ENCODE results near the gene AKNAD1. TPM values are rescaled to one million over a fixed set of nuclear protein-coding genes. Genes with fewer than 3 reads are reported as not detected.

The AKNAD1 gene
- total and polyA plus RNA-seq, 10 of the 15 experiments (the other 5 are each of a cell fraction or from before 2014, with no cell fraction given) = 0.05 to 0.13 (median 0.10) TPM; not detected in 7

DNA sequence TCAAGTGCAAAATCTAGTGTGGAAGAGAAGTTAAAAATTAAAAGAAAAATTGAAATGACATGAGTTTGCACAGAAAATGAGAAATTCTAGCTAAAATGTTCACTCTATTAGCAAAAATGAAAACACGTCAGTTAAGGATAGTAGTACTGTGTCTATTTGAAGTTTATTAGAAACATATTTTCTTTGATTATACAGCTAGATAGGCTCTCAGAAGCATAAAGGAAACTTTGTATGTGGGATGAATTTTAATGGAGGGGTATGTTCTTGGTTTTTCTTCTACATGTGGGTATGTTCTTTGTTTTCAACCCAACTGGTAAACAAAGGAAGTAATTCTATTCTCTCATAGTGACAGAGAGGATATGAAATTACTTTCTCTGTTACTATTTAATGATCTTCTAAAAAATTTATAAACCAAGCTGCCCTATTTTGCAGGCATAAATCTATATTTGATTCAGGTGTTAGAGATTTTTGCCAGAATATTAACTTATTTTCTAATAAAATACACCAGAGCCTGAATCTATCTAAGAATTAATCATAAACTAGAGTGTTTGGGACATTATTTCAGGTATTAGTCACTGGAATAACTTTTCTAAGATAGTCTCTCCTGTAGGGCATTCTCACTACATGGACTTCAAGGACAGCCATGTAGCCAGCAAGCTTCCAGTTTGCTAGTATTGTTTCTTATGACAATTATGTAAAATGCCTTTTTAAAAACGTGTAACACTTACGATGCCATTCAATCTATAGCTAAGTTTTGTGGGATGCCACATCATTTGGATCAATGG lies 35.7 kb upstream of the AKNAD1 start:
- Histone ChIP-seq H3K79me2 (ENCODE audit: control insufficient read depth, insufficient read depth, low read length) (no peaks in the 10 kb centered on the region), H3K4me1 (ENCODE audit: control insufficient read depth, insufficient read depth, low read length) (no peaks in the 10 kb centered on the region), H4K20me1 (ENCODE audit: control insufficient read depth, insufficient read depth) (no peaks in the 10 kb centered on the region), H3K27me3 (replicated peaks in 1 of 2; ENCODE audit: control insufficient read depth in 2 of 2, insufficient read depth in 2 of 2, low read length in 1 of 2) (no peaks in the 10 kb centered on the region), H3K4me3 (no peak overlapping the region), H3K36me3 (ENCODE audit: control insufficient read depth in 2 of 2, insufficient read depth in 2 of 2, low read length in 1 of 2) (no peaks in the 10 kb centered on the region), H3K4me2 (ENCODE audit: control insufficient read depth, insufficient read depth) (no peak overlapping the region), H3K9ac (ENCODE audit: control insufficient read depth, insufficient read depth, low read length) (no peak overlapping the region), H3K9me3 (replicated peaks; ENCODE audit: control insufficient read depth, insufficient read depth, low read length) (no peaks in the 10 kb centered on the region), H3K27ac (ENCODE audit: control insufficient read depth, insufficient read depth) (no peak overlapping the region), H2AFZ (ENCODE audit: control insufficient read depth, low read depth, low read length) (no peak overlapping the region)
- WGBS (ENCODE audit: insufficient coverage, insufficient replicate concordance, low lambda C conversion rate, missing lambda C conversion rate) = 97% methylated on average over 3 of the region's 3 CpGs
- intact Hi-C loops (cut with micrococcal nuclease; ENCODE audit: unreplicated experiment) = no loop called here
- BruUV-seq (replicated peaks) = no TSS peak
- ChIA-PET CTCF (interaction anchor here (1.1 to 2.8 kb wide), 6 partner anchors 9 to 65 kb away, joined by 3 to 24 read pairs (median 6); no protein-coding TSS in a partner anchor), SMC1A (ENCODE audit: uncharacterized antibody, unreplicated experiment) (interaction anchor here (0.6 to 2.4 kb wide), 6 partner anchors 9 to 195 kb away, joined by 3 to 6 read pairs (median 4); no protein-coding TSS in a partner anchor), RAD21 (ENCODE audit: unreplicated experiment) (interaction anchor here (1.8 kb wide), 1 partner anchor 64 kb away, joined by 5 read pairs; no protein-coding TSS in a partner anchor), POLR2A (interaction anchor here (0.6 kb wide), 1 partner anchor 124 kb away, joined by 3 read pairs; no protein-coding TSS in a partner anchor)
- in situ Hi-C loops (cut with MboI) = loop anchor here (10.0 kb wide), 1 partner anchor 58 kb away; no protein-coding TSS in a partner anchor
- no peak for DNase-seq (ENCODE audit: low read depth, low spot score)
- peak; percentile 87 for FAIRE-seq
- no peak for ATAC-seq
- TF ChIP-seq, protein P1, sequence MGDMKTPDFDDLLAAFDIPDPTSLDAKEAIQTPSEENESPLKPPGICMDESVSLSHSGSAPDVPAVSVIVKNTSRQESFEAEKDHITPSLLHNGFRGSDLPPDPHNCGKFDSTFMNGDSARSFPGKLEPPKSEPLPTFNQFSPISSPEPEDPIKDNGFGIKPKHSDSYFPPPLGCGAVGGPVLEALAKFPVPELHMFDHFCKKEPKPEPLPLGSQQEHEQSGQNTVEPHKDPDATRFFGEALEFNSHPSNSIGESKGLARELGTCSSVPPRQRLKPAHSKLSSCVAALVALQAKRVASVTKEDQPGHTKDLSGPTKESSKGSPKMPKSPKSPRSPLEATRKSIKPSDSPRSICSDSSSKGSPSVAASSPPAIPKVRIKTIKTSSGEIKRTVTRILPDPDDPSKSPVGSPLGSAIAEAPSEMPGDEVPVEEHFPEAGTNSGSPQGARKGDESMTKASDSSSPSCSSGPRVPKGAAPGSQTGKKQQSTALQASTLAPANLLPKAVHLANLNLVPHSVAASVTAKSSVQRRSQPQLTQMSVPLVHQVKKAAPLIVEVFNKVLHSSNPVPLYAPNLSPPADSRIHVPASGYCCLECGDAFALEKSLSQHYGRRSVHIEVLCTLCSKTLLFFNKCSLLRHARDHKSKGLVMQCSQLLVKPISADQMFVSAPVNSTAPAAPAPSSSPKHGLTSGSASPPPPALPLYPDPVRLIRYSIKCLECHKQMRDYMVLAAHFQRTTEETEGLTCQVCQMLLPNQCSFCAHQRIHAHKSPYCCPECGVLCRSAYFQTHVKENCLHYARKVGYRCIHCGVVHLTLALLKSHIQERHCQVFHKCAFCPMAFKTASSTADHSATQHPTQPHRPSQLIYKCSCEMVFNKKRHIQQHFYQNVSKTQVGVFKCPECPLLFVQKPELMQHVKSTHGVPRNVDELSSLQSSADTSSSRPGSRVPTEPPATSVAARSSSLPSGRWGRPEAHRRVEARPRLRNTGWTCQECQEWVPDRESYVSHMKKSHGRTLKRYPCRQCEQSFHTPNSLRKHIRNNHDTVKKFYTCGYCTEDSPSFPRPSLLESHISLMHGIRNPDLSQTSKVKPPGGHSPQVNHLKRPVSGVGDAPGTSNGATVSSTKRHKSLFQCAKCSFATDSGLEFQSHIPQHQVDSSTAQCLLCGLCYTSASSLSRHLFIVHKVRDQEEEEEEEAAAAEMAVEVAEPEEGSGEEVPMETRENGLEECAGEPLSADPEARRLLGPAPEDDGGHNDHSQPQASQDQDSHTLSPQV (IDR thresholded peaks at IDR 0.05) = no peak
- TF ChIP-seq ASH2L (IDR thresholded peaks at IDR 0.05; ENCODE audit: borderline replicate concordance, low read depth) = no peak
- TF ChIP-seq SMAD1 (IDR thresholded peaks at IDR 0.05; ENCODE audit: low read depth, partially characterized antibody) = no peak
- TF ChIP-seq, protein P2, sequence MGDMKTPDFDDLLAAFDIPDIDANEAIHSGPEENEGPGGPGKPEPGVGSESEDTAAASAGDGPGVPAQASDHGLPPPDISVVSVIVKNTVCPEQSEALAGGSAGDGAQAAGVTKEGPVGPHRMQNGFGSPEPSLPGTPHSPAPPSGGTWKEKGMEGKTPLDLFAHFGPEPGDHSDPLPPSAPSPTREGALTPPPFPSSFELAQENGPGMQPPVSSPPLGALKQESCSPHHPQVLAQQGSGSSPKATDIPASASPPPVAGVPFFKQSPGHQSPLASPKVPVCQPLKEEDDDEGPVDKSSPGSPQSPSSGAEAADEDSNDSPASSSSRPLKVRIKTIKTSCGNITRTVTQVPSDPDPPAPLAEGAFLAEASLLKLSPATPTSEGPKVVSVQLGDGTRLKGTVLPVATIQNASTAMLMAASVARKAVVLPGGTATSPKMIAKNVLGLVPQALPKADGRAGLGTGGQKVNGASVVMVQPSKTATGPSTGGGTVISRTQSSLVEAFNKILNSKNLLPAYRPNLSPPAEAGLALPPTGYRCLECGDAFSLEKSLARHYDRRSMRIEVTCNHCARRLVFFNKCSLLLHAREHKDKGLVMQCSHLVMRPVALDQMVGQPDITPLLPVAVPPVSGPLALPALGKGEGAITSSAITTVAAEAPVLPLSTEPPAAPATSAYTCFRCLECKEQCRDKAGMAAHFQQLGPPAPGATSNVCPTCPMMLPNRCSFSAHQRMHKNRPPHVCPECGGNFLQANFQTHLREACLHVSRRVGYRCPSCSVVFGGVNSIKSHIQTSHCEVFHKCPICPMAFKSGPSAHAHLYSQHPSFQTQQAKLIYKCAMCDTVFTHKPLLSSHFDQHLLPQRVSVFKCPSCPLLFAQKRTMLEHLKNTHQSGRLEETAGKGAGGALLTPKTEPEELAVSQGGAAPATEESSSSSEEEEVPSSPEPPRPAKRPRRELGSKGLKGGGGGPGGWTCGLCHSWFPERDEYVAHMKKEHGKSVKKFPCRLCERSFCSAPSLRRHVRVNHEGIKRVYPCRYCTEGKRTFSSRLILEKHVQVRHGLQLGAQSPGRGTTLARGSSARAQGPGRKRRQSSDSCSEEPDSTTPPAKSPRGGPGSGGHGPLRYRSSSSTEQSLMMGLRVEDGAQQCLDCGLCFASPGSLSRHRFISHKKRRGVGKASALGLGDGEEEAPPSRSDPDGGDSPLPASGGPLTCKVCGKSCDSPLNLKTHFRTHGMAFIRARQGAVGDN (IDR thresholded peaks at IDR 0.05) = no peak
- no peak for TF ChIP-seq E2F8 (IDR thresholded peaks at IDR 0.05; ENCODE audit: low read depth, partially characterized antibody)
- no peak for TF ChIP-seq ZZZ3 (IDR thresholded peaks at IDR 0.05; ENCODE audit: control insufficient read depth, insufficient read length, low read depth)

All from GM12878 (cell line).